ENCODE data around the gene CREB1.

DNA sequence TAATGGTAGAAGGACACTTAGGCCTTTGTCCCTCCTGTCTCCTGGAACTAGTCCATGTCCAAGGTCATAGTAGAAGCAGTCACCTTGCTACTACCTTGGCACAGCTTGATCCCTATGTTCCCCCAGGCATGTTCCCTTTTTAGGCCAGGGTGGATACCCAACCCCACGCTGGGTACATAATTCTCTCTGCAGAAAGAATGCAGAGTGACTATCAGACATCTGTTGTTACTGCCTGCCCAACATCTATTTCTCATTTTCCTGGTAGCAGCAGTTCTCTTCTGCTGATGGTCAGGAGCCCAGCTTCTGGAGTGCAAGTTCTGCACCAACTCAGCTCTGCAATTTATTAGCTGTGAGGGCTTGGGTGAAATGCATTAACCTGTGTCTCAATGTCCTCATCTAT is 99.8 kb downstream of the CREB1 start:
- TF ChIP-seq, protein P1, sequence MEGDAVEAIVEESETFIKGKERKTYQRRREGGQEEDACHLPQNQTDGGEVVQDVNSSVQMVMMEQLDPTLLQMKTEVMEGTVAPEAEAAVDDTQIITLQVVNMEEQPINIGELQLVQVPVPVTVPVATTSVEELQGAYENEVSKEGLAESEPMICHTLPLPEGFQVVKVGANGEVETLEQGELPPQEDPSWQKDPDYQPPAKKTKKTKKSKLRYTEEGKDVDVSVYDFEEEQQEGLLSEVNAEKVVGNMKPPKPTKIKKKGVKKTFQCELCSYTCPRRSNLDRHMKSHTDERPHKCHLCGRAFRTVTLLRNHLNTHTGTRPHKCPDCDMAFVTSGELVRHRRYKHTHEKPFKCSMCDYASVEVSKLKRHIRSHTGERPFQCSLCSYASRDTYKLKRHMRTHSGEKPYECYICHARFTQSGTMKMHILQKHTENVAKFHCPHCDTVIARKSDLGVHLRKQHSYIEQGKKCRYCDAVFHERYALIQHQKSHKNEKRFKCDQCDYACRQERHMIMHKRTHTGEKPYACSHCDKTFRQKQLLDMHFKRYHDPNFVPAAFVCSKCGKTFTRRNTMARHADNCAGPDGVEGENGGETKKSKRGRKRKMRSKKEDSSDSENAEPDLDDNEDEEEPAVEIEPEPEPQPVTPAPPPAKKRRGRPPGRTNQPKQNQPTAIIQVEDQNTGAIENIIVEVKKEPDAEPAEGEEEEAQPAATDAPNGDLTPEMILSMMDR (conservative IDR thresholded peaks at IDR 0.05 in 1 of 2, IDR thresholded peaks at IDR 0.05 in 1 of 2; ENCODE audit: low read depth in 1 of 2, low read length in 2 of 2) = no peak
- TF ChIP-seq EZH2 (IDR thresholded peaks at IDR 0.05; ENCODE audit: low read length, missing control alignments) = no peak
